Central memory CD8-positive, alpha-beta T cell (primary cell): ENCODE data around the gene TRERF1.

ENCODE experiments used
- ATAC-seq: fragments of 150-1000 bp; cut with Tn5 transposase; replicated peaks from 2 replicates; pipeline ENCODE4 v1.10.0; 2022; ENCODE audit warnings: mild to moderate bottlenecking, moderate FRiP score, moderate number of reproducible peaks; ENCODE audit not compliant: poor library complexity, severe bottlenecking; ENCODE audit errors: extremely low read depth
- DNase-seq, 2 donors: peaks; one replicate each; pipeline ENCODE4 v3.0.0; 2021; ENCODE audit warnings: low spot score in 2 of 2
- H3K27ac Mint-ChIP-seq: one replicate; pipeline ENCODE4 v1.8.0; 2022; ENCODE audit warnings: low read depth, mild to moderate bottlenecking, moderate library complexity, mixed read lengths
- H3K27me3 Mint-ChIP-seq: one replicate; pipeline ENCODE4 v1.8.0; 2022; ENCODE audit warnings: mixed read lengths
- H3K36me3 Mint-ChIP-seq: one replicate; pipeline ENCODE4 v1.8.0; 2022; ENCODE audit warnings: mild to moderate bottlenecking, moderate library complexity, mixed read lengths; ENCODE audit not compliant: insufficient read depth
- H3K4me1 Mint-ChIP-seq: one replicate; pipeline ENCODE4 v1.8.0; 2022; ENCODE audit warnings: mixed read lengths
- H3K4me3 Mint-ChIP-seq: one replicate; pipeline ENCODE4 v1.8.0; 2022; ENCODE audit warnings: mild to moderate bottlenecking, moderate library complexity, mixed read lengths
- H3K9me3 Mint-ChIP-seq: one replicate; pipeline ENCODE4 v1.8.0; 2022; ENCODE audit warnings: mixed read lengths

The TRERF1 gene

GRCh38 chr6:42306439-42307140 lies 145.1 kb downstream of the TRERF1 start:
- Mint-ChIP-seq H3K4me1 (peaks cover 52% of the 10 kb centered on the region), H3K36me3 (peaks cover 5% of the 10 kb centered on the region), H3K9me3 (no peaks in the 10 kb centered on the region), H3K4me3 (peak overlapping the region; percentile 51), H3K27ac (peak overlapping the region; percentile 72), H3K27me3 (no peaks in the 10 kb centered on the region)
- ATAC-seq (no peak), DNase-seq (no peak)

GRCh38 chr6:42304053-42304712 lies 147.5 kb downstream of the TRERF1 start:
- Mint-ChIP-seq H3K4me3 (no peak overlapping the region), H3K27me3 (no peaks in the 10 kb centered on the region), H3K4me1 (peaks cover 48% of the 10 kb centered on the region), H3K27ac (no peak overlapping the region), H3K36me3 (peaks cover 7% of the 10 kb centered on the region), H3K9me3 (no peaks in the 10 kb centered on the region)
- ATAC-seq (no peak), DNase-seq (no peak)

- Mint-ChIP-seq H3K27ac (no peak overlapping the region), H3K4me3 (no peak overlapping the region), H3K36me3 (peaks cover 9% of the 10 kb centered on the region), H3K27me3 (no peaks in the 10 kb centered on the region), H3K9me3 (no peaks in the 10 kb centered on the region), H3K4me1 (peaks cover 51% of the 10 kb centered on the region)
- no peak for ATAC-seq
- no peak for DNase-seq
Observed at GRCh38 chr6:42302411-42302810, 149.3 kb downstream of the TRERF1 start.

- no peak for ATAC-seq
- H3K27ac Mint-ChIP-seq, result no peak overlapping the region
- H3K9me3 Mint-ChIP-seq, result no peaks in the 10 kb centered on the region
Observed at GRCh38 chr6:42301986-42302385, 149.7 kb downstream of the TRERF1 start.

DNA sequence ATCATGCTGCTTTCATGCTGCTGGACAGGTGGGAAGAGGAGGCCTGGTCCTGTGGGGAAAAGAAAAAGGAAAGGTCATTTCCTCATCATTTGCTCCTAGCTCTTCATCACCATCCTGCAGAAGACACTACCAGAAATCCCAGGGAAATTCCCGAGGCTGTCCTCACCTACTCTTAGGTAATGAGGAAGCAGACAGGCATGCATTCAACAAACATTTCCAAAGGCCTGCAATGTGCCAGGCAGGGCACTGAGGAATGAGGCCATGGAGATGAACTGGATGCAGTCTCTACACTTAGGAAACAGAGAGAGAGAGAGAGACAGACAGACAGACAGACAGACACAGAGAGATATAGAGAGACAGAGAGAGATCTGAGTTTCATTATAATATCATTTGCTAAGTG lies 151.0 kb downstream of the TRERF1 start:
- DNase-seq (no peak), ATAC-seq (no peak)
- Mint-ChIP-seq H3K4me1 (peaks cover 55% of the 10 kb centered on the region), H3K27me3 (no peaks in the 10 kb centered on the region), H3K27ac (peak overlapping the region; percentile 65), H3K4me3 (no peak overlapping the region), H3K36me3 (peaks cover 10% of the 10 kb centered on the region), H3K9me3 (no peaks in the 10 kb centered on the region)

More at GRCh38 chr6:42301986-42302385, 149.7 kb downstream of the TRERF1 start:
- H3K36me3 Mint-ChIP-seq, result peaks cover 11% of the 10 kb centered on the region
- no peak overlapping the region for H3K4me3 Mint-ChIP-seq
- H3K4me1 Mint-ChIP-seq, result peaks cover 51% of the 10 kb centered on the region
- DNase-seq, result no peak
- no peaks in the 10 kb centered on the region for H3K27me3 Mint-ChIP-seq

DNA sequence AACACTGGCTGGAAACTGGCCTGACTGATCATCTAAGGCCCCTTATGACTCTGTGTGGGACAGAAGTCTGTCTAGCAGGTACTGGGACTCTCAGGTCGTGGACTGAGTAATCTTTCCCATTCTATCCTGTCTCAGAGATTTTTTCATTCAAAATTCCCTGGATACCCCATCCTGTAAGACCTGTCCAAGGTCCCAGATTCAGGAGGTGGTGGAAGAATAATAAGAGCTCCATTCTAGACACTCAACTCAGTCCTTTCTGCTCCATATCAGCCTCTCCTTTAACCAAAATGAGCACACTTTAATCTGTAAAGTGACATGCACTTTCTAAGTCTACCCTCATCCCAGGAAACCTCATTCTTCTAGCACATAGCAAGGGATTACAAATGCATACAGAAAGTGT lies 151.5 kb downstream of the TRERF1 start:
- Mint-ChIP-seq H3K36me3 (peaks cover 10% of the 10 kb centered on the region), H3K4me1 (peaks cover 55% of the 10 kb centered on the region), H3K27me3 (no peaks in the 10 kb centered on the region), H3K4me3 (no peak overlapping the region), H3K9me3 (no peaks in the 10 kb centered on the region), H3K27ac (peak overlapping the region; percentile 65)
- ATAC-seq, result no peak
- no peak for DNase-seq

GRCh38 chr6:42297661-42298060 lies 154.1 kb downstream of the TRERF1 start:
- no peaks in the 10 kb centered on the region for H3K9me3 Mint-ChIP-seq
- DNase-seq (no peak), ATAC-seq (no peak)
- no peak overlapping the region for H3K27ac Mint-ChIP-seq
- H3K4me3 Mint-ChIP-seq, result no peak overlapping the region
- H3K4me1 Mint-ChIP-seq, result peaks cover 64% of the 10 kb centered on the region
- H3K27me3 Mint-ChIP-seq, result no peaks in the 10 kb centered on the region
- peaks cover 14% of the 10 kb centered on the region for H3K36me3 Mint-ChIP-seq

DNA sequence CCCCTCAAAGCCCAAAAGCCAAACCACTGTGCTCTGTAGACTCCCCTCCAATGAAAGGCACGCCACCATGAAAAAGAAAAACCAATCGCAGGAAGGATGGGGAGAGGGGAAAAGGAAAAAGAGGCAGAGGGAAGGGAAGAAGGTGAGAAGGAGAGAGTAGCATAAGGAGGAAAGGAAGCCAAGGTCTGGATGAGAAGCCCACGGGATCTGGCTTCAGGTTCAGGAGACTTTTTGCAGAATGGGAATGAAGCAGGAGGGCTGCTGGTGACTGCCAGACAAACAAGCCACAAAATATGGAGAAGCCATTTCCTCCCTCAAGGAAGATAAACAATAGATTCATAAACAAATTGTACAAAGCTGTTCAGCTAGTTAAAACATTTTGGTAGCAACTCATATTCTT lies 155.1 kb downstream of the TRERF1 start:
- DNase-seq (no peak), ATAC-seq (no peak)
- peaks cover 75% of the 10 kb centered on the region for H3K4me1 Mint-ChIP-seq
- peaks cover 19% of the 10 kb centered on the region for H3K36me3 Mint-ChIP-seq
- H3K9me3 Mint-ChIP-seq, result no peaks in the 10 kb centered on the region
- no peak overlapping the region for H3K4me3 Mint-ChIP-seq
- H3K27me3 Mint-ChIP-seq, result no peaks in the 10 kb centered on the region
- peak overlapping the region; percentile 89 for H3K27ac Mint-ChIP-seq

- Mint-ChIP-seq H3K36me3 (peaks cover 21% of the 10 kb centered on the region), H3K9me3 (no peaks in the 10 kb centered on the region), H3K27ac (peak overlapping the region; percentile 89), H3K4me1 (peaks cover 71% of the 10 kb centered on the region), H3K4me3 (peak overlapping the region; percentile 63), H3K27me3 (no peaks in the 10 kb centered on the region)
- ATAC-seq (peak; percentile 42), DNase-seq (no peak)
Observed at GRCh38 chr6:42295677-42296076, 156.0 kb downstream of the TRERF1 start.

DNA sequence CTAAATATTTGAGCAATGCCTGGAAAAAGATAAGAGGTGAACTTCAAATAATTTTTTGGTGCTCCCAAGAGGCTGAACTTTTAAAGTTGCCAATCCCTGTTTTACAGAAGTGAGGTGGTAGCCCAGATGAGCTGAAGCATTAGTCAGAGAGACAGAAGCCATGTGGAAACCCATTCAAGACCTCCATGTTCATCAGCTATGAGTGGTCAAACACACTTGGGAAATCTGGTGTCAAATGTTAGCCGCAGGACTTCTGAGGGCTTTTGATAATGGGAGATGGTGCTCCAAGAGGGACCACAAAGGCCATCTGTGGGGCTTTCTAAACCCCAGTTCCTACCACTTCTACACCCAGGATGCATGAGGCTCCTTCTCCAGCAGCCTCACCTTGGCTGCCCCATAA lies 156.5 kb downstream of the TRERF1 start:
- Mint-ChIP-seq H3K4me1 (peaks cover 73% of the 10 kb centered on the region), H3K4me3 (peak overlapping the region; percentile 63), H3K36me3 (peaks cover 23% of the 10 kb centered on the region), H3K27ac (peak overlapping the region; percentile 89), H3K9me3 (no peaks in the 10 kb centered on the region), H3K27me3 (no peaks in the 10 kb centered on the region)
- no peak for DNase-seq
- no peak for ATAC-seq

GRCh38 chr6:42294759-42295158 lies 157.0 kb downstream of the TRERF1 start:
- Mint-ChIP-seq H3K27ac (peak overlapping the region; percentile 89), H3K27me3 (no peaks in the 10 kb centered on the region), H3K4me1 (peaks cover 77% of the 10 kb centered on the region), H3K9me3 (no peaks in the 10 kb centered on the region), H3K36me3 (peaks cover 22% of the 10 kb centered on the region), H3K4me3 (peak overlapping the region; percentile 63)
- ATAC-seq (no peak), DNase-seq (no peak)

- no peaks in the 10 kb centered on the region for H3K27me3 Mint-ChIP-seq
- H3K36me3 Mint-ChIP-seq, result peaks cover 18% of the 10 kb centered on the region
- peak; percentile 33 for ATAC-seq
- peak overlapping the region; percentile 89 for H3K27ac Mint-ChIP-seq
- H3K4me3 Mint-ChIP-seq, result peak overlapping the region; percentile 69
- DNase-seq, result no peak
- no peaks in the 10 kb centered on the region for H3K9me3 Mint-ChIP-seq
- peaks cover 80% of the 10 kb centered on the region for H3K4me1 Mint-ChIP-seq
Observed at GRCh38 chr6:42293386-42293977, 158.2 kb downstream of the TRERF1 start.
